PC-3 (cell line): Measurements from ENCODE around the gene HOXB7. TPM values are rescaled to one million over a fixed set of nuclear protein-coding genes. Genes with fewer than 3 reads are reported as not detected.

Experiments used
- ATAC-seq: fragments of 200-7000 bp; cut with Tn5 transposase; 2 replicates; pipeline ENCODE4 v1.9.1; 2020; ENCODE audit warnings: mild to moderate bottlenecking, moderate library complexity
- BruUV-seq: library from RNA; stranded (reverse); fragments of 400-500 nt; replicated peaks from 2 replicates; lab custom pipeline; 2021; lab: Mats Ljungman, UMichigan
- CTCF ChIA-PET: fragments of 300-600 bp; sonication (Branson Sonifier 250); formaldehyde crosslinking; loops from one replicate; lab custom pipeline; 2022; ENCODE audit warnings: antibody characterized with exemption; lab: Charles Lee
- POLR2A ChIA-PET: fragments of 300-600 bp; sonication (Branson Sonifier 250); formaldehyde crosslinking; loops from one replicate; lab custom pipeline; 2022; ENCODE audit warnings: antibody characterized with exemption; ENCODE audit not compliant: unreplicated experiment; lab: Charles Lee
- DNase-seq: peaks from one replicate; pipeline ENCODE4 v3.0.0-alpha.2; 2015
- H2AFZ ChIP-seq: fragments of 300-600 bp; sonication (generic); 2 replicates; pipeline ENCODE4 v1.6.0; 2016; ENCODE audit warnings: antibody characterized with exemption, low read length
- H3F3A ChIP-seq: fragments of 300-600 bp; sonication (generic); one replicate; pipeline ENCODE4 v1.6.0; 2017; ENCODE audit warnings: antibody characterized with exemption, low read length, control low read depth, mild to moderate bottlenecking; ENCODE audit not compliant: unreplicated experiment
- H3K27ac ChIP-seq: fragments of 300-600 bp; sonication (generic); 2 replicates; pipeline ENCODE4 v1.5.1; 2016; ENCODE audit warnings: mild to moderate bottlenecking, low read length
- H3K27me3 ChIP-seq: fragments of 300-600 bp; sonication (generic); 2 replicates; pipeline ENCODE4 v1.6.1; 2016; ENCODE audit warnings: low read length, mixed read lengths
- H3K36me3 ChIP-seq: fragments of 300-600 bp; sonication (generic); 2 replicates; pipeline ENCODE4 v1.6.1; 2016; ENCODE audit warnings: low read depth, mixed run types, low read length, mixed read lengths
- H3K4me1 ChIP-seq: fragments of 300-600 bp; sonication (generic); 2 replicates; pipeline ENCODE4 v1.5.1; 2016; ENCODE audit warnings: low read length; ENCODE audit not compliant: insufficient read depth
- H3K4me2 ChIP-seq: fragments of 300-600 bp; sonication (generic); 2 replicates; pipeline ENCODE4 v1.6.0; 2016; ENCODE audit warnings: low read length
- H3K4me3 ChIP-seq: fragments of 300-600 bp; sonication (generic); 2 replicates; pipeline ENCODE4 v1.5.1; 2016; ENCODE audit warnings: mild to moderate bottlenecking, low read length, mixed read lengths
- H3K79me2 ChIP-seq: fragments of 300-600 bp; sonication (generic); 2 replicates; pipeline ENCODE4 v1.6.1; 2017; ENCODE audit warnings: low read length, mixed read lengths
- H3K9ac ChIP-seq: fragments of 300-600 bp; sonication (generic); 2 replicates; pipeline ENCODE4 v1.6.0; 2016; ENCODE audit warnings: mild to moderate bottlenecking, low read length
- H3K9me2 ChIP-seq: fragments of 300-600 bp; sonication (generic); replicated peaks from 2 replicates; pipeline ENCODE4 v1.6.1; 2016; ENCODE audit warnings: mixed run types, low read length, mixed read lengths
- H3K9me3 ChIP-seq: fragments of 300-600 bp; sonication (generic); 2 replicates; pipeline ENCODE4 v1.6.1; 2016; ENCODE audit warnings: low read length, mixed read lengths
- H4K20me1 ChIP-seq: fragments of 300-600 bp; sonication (generic); 2 replicates; pipeline ENCODE4 v1.6.1; 2016; ENCODE audit warnings: low read length, mixed read lengths
- EZH2 ChIP-seq: fragments of 300-600 bp; sonication (generic); IDR thresholded peaks from one replicate; pipeline ENCODE4 v1.6.1; 2017; ENCODE audit warnings: antibody characterized with exemption, mild to moderate bottlenecking, low read length; ENCODE audit not compliant: unreplicated experiment
- EZH2phosphoT487 ChIP-seq: fragments of 300-600 bp; sonication (generic); IDR thresholded peaks from 2 replicates; pipeline ENCODE4 v1.6.1; 2018; ENCODE audit warnings: mild to moderate bottlenecking, antibody characterized with exemption, low read length, borderline replicate concordance
- intact Hi-C: fragments of 100-400 bp; cut with micrococcal nuclease; formaldehyde crosslinking; loops from 2 replicates; pipeline ENCODE4 v1.9.0; 2023
- total RNA-seq: library from RNA; depleted of rRNA; stranded (reverse); fragments of >200 nt; gene quantifications from 2 replicates; pipeline ENCODE4 v1.2.3, GENCODE V29; 2014
- TF ChIP-seq, protein P1 (sequence below): fragments of 300-600 bp; sonication (generic); conservative IDR thresholded peaks from 2 replicates; pipeline ENCODE4 v1.5.1; 2017; ENCODE audit warnings: antibody characterized with exemption, low read depth, mild to moderate bottlenecking, low read length

Gene HOXB7
- total RNA-seq, 1 experiment from 2014 or later = not detected

GRCh38 chr17:48584223-48584741, 26.5 kb downstream of the HOXB7 start:
- peak overlapping the region; percentile 97 for H3K4me2 ChIP-seq
- ChIA-PET CTCF (no interaction called here), POLR2A (no interaction called here)
- H2AFZ ChIP-seq = no peak overlapping the region
- no peak overlapping the region for H3K9ac ChIP-seq
- H3K27ac ChIP-seq = no peak overlapping the region
- H3F3A ChIP-seq = no peaks in the 10 kb centered on the region
- no peaks in the 10 kb centered on the region for H4K20me1 ChIP-seq
- BruUV-seq = TSS peak; percentile 27
- H3K4me3 ChIP-seq = peak overlapping the region; percentile 83
- no peaks in the 10 kb centered on the region for H3K27me3 ChIP-seq
- H3K9me3 ChIP-seq = no peaks in the 10 kb centered on the region
- TF ChIP-seq EZH2 = no peak
- TF ChIP-seq, protein P1, sequence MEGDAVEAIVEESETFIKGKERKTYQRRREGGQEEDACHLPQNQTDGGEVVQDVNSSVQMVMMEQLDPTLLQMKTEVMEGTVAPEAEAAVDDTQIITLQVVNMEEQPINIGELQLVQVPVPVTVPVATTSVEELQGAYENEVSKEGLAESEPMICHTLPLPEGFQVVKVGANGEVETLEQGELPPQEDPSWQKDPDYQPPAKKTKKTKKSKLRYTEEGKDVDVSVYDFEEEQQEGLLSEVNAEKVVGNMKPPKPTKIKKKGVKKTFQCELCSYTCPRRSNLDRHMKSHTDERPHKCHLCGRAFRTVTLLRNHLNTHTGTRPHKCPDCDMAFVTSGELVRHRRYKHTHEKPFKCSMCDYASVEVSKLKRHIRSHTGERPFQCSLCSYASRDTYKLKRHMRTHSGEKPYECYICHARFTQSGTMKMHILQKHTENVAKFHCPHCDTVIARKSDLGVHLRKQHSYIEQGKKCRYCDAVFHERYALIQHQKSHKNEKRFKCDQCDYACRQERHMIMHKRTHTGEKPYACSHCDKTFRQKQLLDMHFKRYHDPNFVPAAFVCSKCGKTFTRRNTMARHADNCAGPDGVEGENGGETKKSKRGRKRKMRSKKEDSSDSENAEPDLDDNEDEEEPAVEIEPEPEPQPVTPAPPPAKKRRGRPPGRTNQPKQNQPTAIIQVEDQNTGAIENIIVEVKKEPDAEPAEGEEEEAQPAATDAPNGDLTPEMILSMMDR = no peak
- TF ChIP-seq EZH2phosphoT487 = no peak
- 0 out of 2 replicates have a peak, but pooled peaks cover 6% of the 10 kb centered on the region for H3K79me2 ChIP-seq
- no peak for ATAC-seq
- intact Hi-C loops = no loop called here
- no peaks in the 10 kb centered on the region for H3K9me2 ChIP-seq
- H3K36me3 ChIP-seq = no peaks in the 10 kb centered on the region
- peaks cover 22% of the 10 kb centered on the region for H3K4me1 ChIP-seq
- DNase-seq = no peak

- Histone ChIP-seq H3K4me1 (peaks cover 22% of the 10 kb centered on the region), H3K36me3 (no peaks in the 10 kb centered on the region), H2AFZ (no peak overlapping the region), H3K4me2 (peak overlapping the region; percentile 97; the same call in 1 of the 2 replicates), H3K9ac (no peak overlapping the region), H3K9me3 (no peaks in the 10 kb centered on the region), H3K9me2 (no peaks in the 10 kb centered on the region), H3F3A (no peaks in the 10 kb centered on the region), H3K79me2 (0 out of 2 replicates have a peak, but pooled peaks cover 6% of the 10 kb centered on the region), H3K27me3 (no peaks in the 10 kb centered on the region), H3K4me3 (no peak overlapping the region), H4K20me1 (no peaks in the 10 kb centered on the region), H3K27ac (no peak overlapping the region)
- BruUV-seq = no TSS peak
- CTCF ChIA-PET = no interaction called here
- TF ChIP-seq, protein P1 = no peak
- TF ChIP-seq EZH2 (no peak), EZH2phosphoT487 (no peak)
- intact Hi-C loops = no loop called here
- ATAC-seq = no peak
- DNase-seq = no peak
- POLR2A ChIA-PET = no interaction called here
Observed at GRCh38 chr17:48583708-48584222, 27.1 kb downstream of the HOXB7 start.

DNA sequence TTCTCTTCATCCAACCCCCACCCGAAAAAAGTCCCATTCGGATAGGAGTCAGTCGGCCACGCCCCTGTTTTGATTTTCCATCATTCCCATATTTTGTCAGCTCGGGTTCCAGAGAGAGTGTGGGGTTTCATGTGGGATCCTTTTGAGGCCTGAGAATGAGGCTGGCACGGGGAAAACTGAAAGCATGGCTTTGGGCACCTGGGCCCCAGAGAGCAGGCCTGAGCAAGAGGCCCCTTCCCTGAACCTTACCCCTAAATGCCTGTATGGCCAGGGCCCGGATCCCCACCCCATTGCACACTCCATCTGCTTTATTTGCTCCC, 28.1 kb downstream of the HOXB7 start:
- no peaks in the 10 kb centered on the region for H3K9me3 ChIP-seq
- no peak overlapping the region for H3K27ac ChIP-seq
- H3K36me3 ChIP-seq = no peaks in the 10 kb centered on the region
- no TSS peak for BruUV-seq
- intact Hi-C loops = no loop called here
- ChIA-PET CTCF (interaction anchor here (0.6 kb wide), 1 partner anchor 85 kb away, joined by 3 read pairs; no protein-coding TSS in a partner anchor), POLR2A (no interaction called here)
- 0 out of 2 replicates have a peak, but pooled peaks cover 6% of the 10 kb centered on the region for H3K79me2 ChIP-seq
- H2AFZ ChIP-seq = no peak overlapping the region
- TF ChIP-seq EZH2 = no peak
- TF ChIP-seq, protein P1 = no peak
- no peak for TF ChIP-seq EZH2phosphoT487
- H3K4me2 ChIP-seq = no peak overlapping the region
- no peaks in the 10 kb centered on the region for H4K20me1 ChIP-seq
- H3K9me2 ChIP-seq = no peaks in the 10 kb centered on the region
- no peak overlapping the region for H3K9ac ChIP-seq
- H3K4me3 ChIP-seq = no peak overlapping the region
- no peaks in the 10 kb centered on the region for H3F3A ChIP-seq
- no peak for ATAC-seq
- H3K27me3 ChIP-seq = no peaks in the 10 kb centered on the region
- peaks cover 20% of the 10 kb centered on the region for H3K4me1 ChIP-seq
- DNase-seq = no peak
